Subcutaneous adipose tissue (tissue), 4 donors: Measurements from ENCODE around the gene CINP. TPM values are rescaled to one million over a fixed set of nuclear protein-coding genes. Genes with fewer than 3 reads are reported as not detected.

Experiments used
- total RNA-seq, 4 donors: library from RNA; depleted of rRNA; stranded (reverse); fragments of >200 nt; gene quantifications; one replicate each; pipeline ENCODE4 v1.1.0, GENCODE V29; 2016
- TF ChIP-seq, protein P1 (sequence below): fragments of 450-650 bp; IDR thresholded peaks from one replicate; pipeline ENCODE4 v1.5.1; 2016; ENCODE audit warnings: low read depth, mild to moderate bottlenecking, control low read depth, antibody characterized with exemption, moderate library complexity

CINP gene
- total RNA-seq, 4 donors from 2014 or later = 21.8 to 41.1 (median 24.2) TPM

DNA sequence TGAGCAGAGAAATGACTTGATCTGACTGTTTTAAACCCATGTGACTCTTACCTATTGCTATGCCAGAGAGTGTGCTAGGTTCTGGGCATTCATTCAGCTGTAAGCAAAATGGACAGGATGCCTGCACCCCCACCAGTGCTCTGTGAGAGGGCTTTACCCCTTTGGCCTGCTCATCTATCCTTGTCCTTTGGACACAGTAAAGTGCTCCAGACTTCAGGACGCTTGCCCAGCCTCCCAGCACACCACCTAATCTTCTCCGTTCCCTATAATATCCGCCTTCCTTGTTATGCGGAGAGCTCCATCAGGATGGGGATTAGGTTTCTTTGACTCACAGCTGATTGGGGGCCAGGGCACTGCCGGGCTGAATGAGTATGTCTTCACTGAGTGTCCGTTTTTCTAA, 47.6 kb downstream of the CINP start:
- TF ChIP-seq, protein P1, sequence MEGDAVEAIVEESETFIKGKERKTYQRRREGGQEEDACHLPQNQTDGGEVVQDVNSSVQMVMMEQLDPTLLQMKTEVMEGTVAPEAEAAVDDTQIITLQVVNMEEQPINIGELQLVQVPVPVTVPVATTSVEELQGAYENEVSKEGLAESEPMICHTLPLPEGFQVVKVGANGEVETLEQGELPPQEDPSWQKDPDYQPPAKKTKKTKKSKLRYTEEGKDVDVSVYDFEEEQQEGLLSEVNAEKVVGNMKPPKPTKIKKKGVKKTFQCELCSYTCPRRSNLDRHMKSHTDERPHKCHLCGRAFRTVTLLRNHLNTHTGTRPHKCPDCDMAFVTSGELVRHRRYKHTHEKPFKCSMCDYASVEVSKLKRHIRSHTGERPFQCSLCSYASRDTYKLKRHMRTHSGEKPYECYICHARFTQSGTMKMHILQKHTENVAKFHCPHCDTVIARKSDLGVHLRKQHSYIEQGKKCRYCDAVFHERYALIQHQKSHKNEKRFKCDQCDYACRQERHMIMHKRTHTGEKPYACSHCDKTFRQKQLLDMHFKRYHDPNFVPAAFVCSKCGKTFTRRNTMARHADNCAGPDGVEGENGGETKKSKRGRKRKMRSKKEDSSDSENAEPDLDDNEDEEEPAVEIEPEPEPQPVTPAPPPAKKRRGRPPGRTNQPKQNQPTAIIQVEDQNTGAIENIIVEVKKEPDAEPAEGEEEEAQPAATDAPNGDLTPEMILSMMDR = no peak

DNA sequence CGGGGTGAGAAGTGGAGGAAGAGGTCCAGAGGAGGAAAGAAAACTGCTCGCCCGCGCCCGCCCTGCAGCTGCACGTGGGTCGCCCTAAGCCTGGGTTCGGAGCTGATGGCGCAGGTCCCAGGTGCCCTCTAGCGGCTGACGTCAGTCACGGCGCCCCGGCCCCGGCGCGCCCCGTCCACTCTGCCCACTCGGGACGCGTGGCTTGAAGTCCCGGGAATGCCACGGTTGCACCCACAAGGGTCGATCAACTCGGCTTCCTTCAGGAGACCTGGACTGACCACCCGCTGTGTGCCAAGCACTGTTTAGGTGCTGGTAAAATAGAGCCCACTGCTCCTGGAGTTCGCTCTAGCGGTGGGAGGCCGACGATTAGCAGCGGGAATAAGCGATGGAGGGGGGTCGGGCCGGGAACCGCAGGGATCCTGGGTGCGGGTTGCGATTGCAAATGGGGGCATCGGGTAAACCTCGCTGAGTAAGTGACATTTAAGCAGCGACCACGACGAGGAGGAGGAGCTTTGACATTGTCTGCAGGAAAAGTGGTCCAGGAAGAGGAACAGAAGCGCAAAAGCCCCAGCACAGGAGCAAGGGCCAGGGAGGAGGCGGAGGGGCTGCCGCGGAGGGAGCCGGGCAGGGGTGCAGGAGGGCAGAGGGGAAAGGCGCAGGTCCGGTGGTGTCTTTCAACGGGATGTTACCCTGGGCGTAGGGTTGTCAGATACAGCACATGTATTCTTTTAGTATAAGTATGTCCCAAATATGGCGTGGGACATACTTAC, 48.3 kb downstream of the CINP start:
- TF ChIP-seq, protein P1 = no peak

DNA sequence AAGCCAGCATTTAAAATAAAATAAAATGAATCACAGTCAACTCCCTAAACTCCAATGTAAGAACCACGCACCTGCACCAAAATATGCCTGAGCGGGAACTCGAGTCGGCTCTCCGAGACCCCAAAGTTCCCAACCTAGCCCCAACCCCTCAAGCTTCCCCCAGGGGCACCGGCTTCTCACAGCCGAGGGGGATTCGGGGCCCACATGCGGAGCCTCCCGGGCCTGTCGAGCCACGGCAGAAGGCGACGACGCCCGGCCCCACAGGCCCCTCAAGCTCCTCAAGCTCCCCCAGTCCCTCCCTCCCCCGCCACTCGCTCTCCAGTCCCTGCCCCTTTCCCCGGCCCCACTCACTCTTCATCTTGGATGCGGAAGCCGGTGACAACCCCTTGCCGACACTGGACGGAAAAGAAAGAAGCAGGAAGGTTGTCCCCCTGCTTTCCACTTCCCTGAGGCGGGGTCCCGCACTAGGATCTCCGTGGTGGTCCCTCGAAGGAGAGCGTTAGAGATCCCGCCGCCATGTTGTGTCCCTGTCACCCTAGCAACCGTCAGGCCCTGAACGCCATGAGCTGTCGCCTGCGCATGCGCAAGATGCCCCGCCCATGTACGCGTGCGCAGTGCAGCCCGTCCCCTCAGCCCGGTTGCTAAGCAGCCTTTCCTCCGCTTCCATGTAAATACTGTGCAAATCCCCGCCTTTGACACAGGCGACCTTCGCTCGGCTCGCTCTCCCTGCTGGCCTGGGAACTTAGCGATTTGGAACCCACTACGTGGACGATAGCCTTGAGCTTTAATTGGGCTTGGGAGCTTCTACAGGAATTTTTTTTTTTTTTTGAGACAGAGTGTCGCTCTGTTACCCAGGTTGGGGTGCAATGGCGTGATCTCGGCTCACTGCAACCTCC, 57.8 kb downstream of the CINP start, which contains the start of gene MOK:
Gene MOK, minus strand, starts transcription at position 554 of the 896 bp plus-strand sequence. Its CDS starts 196 bp downstream, at position 358.
- TF ChIP-seq, protein P1 = no peak

DNA sequence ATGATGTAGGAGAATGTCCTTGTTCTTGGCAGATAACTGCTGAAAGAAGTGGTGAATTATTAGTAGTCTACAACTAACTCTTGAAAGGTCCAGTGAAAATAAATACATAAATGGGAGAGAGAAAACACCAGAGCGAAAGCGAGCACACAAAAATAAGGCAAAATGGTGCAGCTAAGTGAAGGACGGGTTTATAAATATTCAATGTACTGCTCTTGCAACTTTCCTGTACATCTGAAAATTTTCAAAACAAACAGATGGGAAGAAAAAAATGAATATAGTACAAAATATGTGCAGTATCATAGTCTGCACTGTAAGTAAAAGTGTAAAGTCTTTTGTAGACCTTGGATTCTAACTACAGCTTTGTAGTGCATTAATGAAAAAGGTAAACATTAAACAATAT, 59.0 kb downstream of the CINP start:
- TF ChIP-seq, protein P1 = no peak

Other genes starting within 250 kb of the CINP start
- gene WDR20, start 223.0 kb downstream of the CINP start, total RNA-seq = 10 to 100 TPM; 21.2 to 29.3 (median 26.5) TPM
- gene MOK, start 57.7 kb downstream of the CINP start, total RNA-seq = 10 to 100 TPM in 1 of 4 donors, 1 to 10 TPM in 3; 4.0 to 13.9 (median 6.1) TPM
- 10 to 100 TPM in 1 of 4 donors, 1 to 10 TPM in 3; 7.3 to 17.7 (median 8.9) TPM for gene ZNF839, start 43.1 kb downstream of the CINP start, total RNA-seq
- 10 to 100 TPM; 14.4 to 23.0 (median 15.0) TPM for gene TECPR2, start 51 bp upstream of the CINP start, total RNA-seq
- 10 to 100 TPM in 1 of 4 donors, 1 to 10 TPM in 3; 3.6 to 26.8 (median 6.9) TPM for gene ANKRD9, start 146.9 kb upstream of the CINP start, total RNA-seq
- 10 to 100 TPM; 17.6 to 24.3 (median 22.1) TPM for gene RCOR1, start 229.8 kb upstream of the CINP start, total RNA-seq